Hepatocyte (in vitro differentiated cells): ENCODE data around the gene EFHC2. TPM values are rescaled to one million over a fixed set of nuclear protein-coding genes. Genes with fewer than 3 reads are reported as not detected.

Source experiments
- DNase-seq: peaks from one replicate; pipeline ENCODE4 v3.0.0-alpha.2; 2016; ENCODE audit warnings: low spot score
- H2AFZ ChIP-seq: fragments of 200-600 bp; sonication (generic); 2 replicates; pipeline ENCODE4 v1.6.0; 2016; ENCODE audit warnings: antibody characterized with exemption, mild to moderate bottlenecking
- H3K27ac ChIP-seq: fragments of 200-600 bp; sonication (generic); 2 replicates; pipeline ENCODE4 v1.5.1; 2016; ENCODE audit warnings: mild to moderate bottlenecking
- H3K27me3 ChIP-seq: fragments of 200-600 bp; sonication (generic); 2 replicates; pipeline ENCODE4 v1.6.1; 2016
- H3K36me3 ChIP-seq: fragments of 200-600 bp; sonication (generic); replicated peaks from 2 replicates; pipeline ENCODE4 v1.5.1; 2016; ENCODE audit warnings: low read depth; ENCODE audit not compliant: insufficient read depth
- H3K4me1 ChIP-seq: fragments of 200-600 bp; sonication (generic); 2 replicates; pipeline ENCODE4 v1.5.1; 2016; ENCODE audit warnings: mild to moderate bottlenecking, moderate library complexity; ENCODE audit not compliant: insufficient read depth
- H3K4me2 ChIP-seq: fragments of 200-600 bp; sonication (generic); 2 replicates; pipeline ENCODE4 v1.6.0; 2016
- H3K4me3 ChIP-seq: fragments of 200-600 bp; sonication (generic); 2 replicates; pipeline ENCODE4 v1.5.1; 2016; ENCODE audit warnings: mild to moderate bottlenecking
- H3K79me2 ChIP-seq: fragments of 200-600 bp; sonication (generic); 2 replicates; pipeline ENCODE4 v1.6.0; 2017; ENCODE audit warnings: mild to moderate bottlenecking
- H3K9me2 ChIP-seq: fragments of 200-600 bp; sonication (generic); replicated peaks from 2 replicates; pipeline ENCODE4 v1.6.0; 2017; ENCODE audit warnings: mild to moderate bottlenecking; ENCODE audit not compliant: insufficient read depth
- H3K9me3 ChIP-seq: fragments of 200-600 bp; sonication (generic); 2 replicates; pipeline ENCODE4 v1.5.1; 2016; ENCODE audit warnings: low read depth, mild to moderate bottlenecking
- H4K20me1 ChIP-seq: fragments of 200-600 bp; sonication (generic); 2 replicates; pipeline ENCODE4 v1.6.0; 2016; ENCODE audit warnings: mild to moderate bottlenecking; ENCODE audit not compliant: insufficient read depth, poor library complexity, severe bottlenecking
- CTCF ChIP-seq: fragments of 200-600 bp; sonication (generic); IDR thresholded peaks from 2 replicates; pipeline ENCODE4 v1.5.1; 2016; ENCODE audit warnings: antibody characterized with exemption, mild to moderate bottlenecking; ENCODE audit not compliant: poor library complexity
- EZH2 ChIP-seq: fragments of 200-600 bp; sonication (generic); IDR thresholded peaks from 2 replicates; pipeline ENCODE4 v1.6.1; 2016; ENCODE audit warnings: antibody characterized with exemption, mild to moderate bottlenecking, borderline replicate concordance
- EZH2phosphoT487 ChIP-seq: fragments of 200-600 bp; sonication (generic); IDR thresholded peaks from one replicate; pipeline ENCODE4 v1.6.1; 2018; ENCODE audit warnings: antibody characterized with exemption, mild to moderate bottlenecking, low read depth, moderate library complexity; ENCODE audit not compliant: unreplicated experiment, severe bottlenecking
- WGBS: methylation state at CpG from one replicate; pipeline ENCODE4 v1.1.6; 2016; ENCODE audit warnings: low lambda C conversion rate; ENCODE audit errors: missing lambda C conversion rate; 5-methylcytosine and 5-hydroxymethylcytosine counted together
- polyA plus RNA-seq: library from polyadenylated mRNA; unstranded; fragments of >200 nt; fragmentation: Nextera tagmentation; extraction: Ambion mirVana; gene quantifications from 2 replicates; pipeline ENCODE4 v1.2.1, GENCODE V29; 2016
- total RNA-seq: library from RNA; depleted of rRNA; stranded (reverse); fragments of >200 nt; gene quantifications from 2 replicates; pipeline ENCODE4 v1.2.3, GENCODE V29; 2014

The EFHC2 gene
- total and polyA plus RNA-seq, 2 experiments from 2014 or later, result 1.3 to 1.8 TPM

GRCh38 chrX:44303119-44303518, 40.4 kb downstream of the EFHC2 start:
- Histone ChIP-seq H3K79me2 (no peaks in the 10 kb centered on the region), H3K4me2 (no peak overlapping the region), H3K27me3 (no peaks in the 10 kb centered on the region), H2AFZ (no peak overlapping the region), H3K27ac (no peak overlapping the region), H3K9me2 (no peaks in the 10 kb centered on the region), H4K20me1 (no peaks in the 10 kb centered on the region), H3K9me3 (no peaks in the 10 kb centered on the region), H3K36me3 (no peaks in the 10 kb centered on the region), H3K4me1 (no peaks in the 10 kb centered on the region), H3K4me3 (no peak overlapping the region)
- WGBS, result 85% methylated on average over 2 of the region's 2 CpGs
- DNase-seq, result no peak
- no peak for TF ChIP-seq EZH2phosphoT487
- TF ChIP-seq CTCF, result no peak
- no peak for TF ChIP-seq EZH2

GRCh38 chrX:44299177-44299576, 44.3 kb downstream of the EFHC2 start:
- no peaks in the 10 kb centered on the region for H3K4me1 ChIP-seq
- no peak for DNase-seq
- no peak overlapping the region for H3K4me3 ChIP-seq
- H3K36me3 ChIP-seq, result no peaks in the 10 kb centered on the region
- H3K9me2 ChIP-seq, result no peaks in the 10 kb centered on the region
- WGBS, result 42% methylated on average over 4 of the region's 4 CpGs
- TF ChIP-seq EZH2, result no peak
- no peak for TF ChIP-seq EZH2phosphoT487
- TF ChIP-seq CTCF, result no peak
- H3K9me3 ChIP-seq, result no peaks in the 10 kb centered on the region
- H3K27ac ChIP-seq, result no peak overlapping the region
- H3K27me3 ChIP-seq, result no peaks in the 10 kb centered on the region
- no peaks in the 10 kb centered on the region for H4K20me1 ChIP-seq
- H2AFZ ChIP-seq, result no peak overlapping the region
- no peak overlapping the region for H3K4me2 ChIP-seq
- H3K79me2 ChIP-seq, result no peaks in the 10 kb centered on the region

GRCh38 chrX:44291468-44292092, 51.9 kb downstream of the EFHC2 start:
- Histone ChIP-seq H2AFZ (no peak overlapping the region), H3K27me3 (no peaks in the 10 kb centered on the region), H3K4me1 (no peaks in the 10 kb centered on the region), H3K4me3 (no peak overlapping the region), H3K27ac (no peak overlapping the region), H3K4me2 (no peak overlapping the region), H3K79me2 (no peaks in the 10 kb centered on the region), H3K9me3 (no peaks in the 10 kb centered on the region), H3K36me3 (no peaks in the 10 kb centered on the region), H4K20me1 (no peaks in the 10 kb centered on the region), H3K9me2 (no peaks in the 10 kb centered on the region)
- 52% methylated on average over 2 of the region's 2 CpGs for WGBS
- no peak for DNase-seq
- TF ChIP-seq EZH2, result no peak
- TF ChIP-seq EZH2phosphoT487, result no peak
- no peak for TF ChIP-seq CTCF

GRCh38 chrX:44290718-44291117, 52.8 kb downstream of the EFHC2 start:
- Histone ChIP-seq H3K27me3 (no peaks in the 10 kb centered on the region), H3K4me2 (no peak overlapping the region), H3K4me3 (no peak overlapping the region), H3K36me3 (no peaks in the 10 kb centered on the region), H3K9me2 (no peaks in the 10 kb centered on the region), H3K9me3 (no peaks in the 10 kb centered on the region), H3K4me1 (no peaks in the 10 kb centered on the region), H4K20me1 (no peaks in the 10 kb centered on the region), H2AFZ (no peak overlapping the region), H3K79me2 (no peaks in the 10 kb centered on the region), H3K27ac (no peak overlapping the region)
- DNase-seq, result no peak
- TF ChIP-seq EZH2 (no peak), EZH2phosphoT487 (no peak), CTCF (no peak)
- 84% methylated on average over 5 of the region's 5 CpGs for WGBS
